ENCODE results near the gene CABP5.

DNA sequence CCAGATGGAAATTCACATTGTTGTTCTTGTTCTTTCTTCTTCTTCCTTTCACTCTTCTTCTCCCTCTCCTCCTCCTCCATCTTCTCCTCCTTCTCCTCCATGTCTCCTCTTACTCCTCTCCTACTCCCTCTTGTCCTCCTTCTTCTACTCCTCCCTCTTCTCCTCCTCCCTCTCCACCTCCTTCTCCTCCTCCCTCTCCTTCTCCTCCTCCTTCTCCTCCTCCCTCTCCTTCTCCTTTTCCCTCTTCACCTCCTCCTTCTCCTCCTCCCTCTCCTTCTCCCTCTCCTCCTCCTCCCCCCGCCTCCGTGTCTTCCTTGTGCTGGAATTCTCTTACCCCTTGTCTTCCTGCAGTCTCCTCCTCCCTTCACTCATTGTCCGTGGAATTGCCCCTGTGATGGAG is 18.4 kb downstream of the CABP5 start:
- TF ChIP-seq, protein P1, sequence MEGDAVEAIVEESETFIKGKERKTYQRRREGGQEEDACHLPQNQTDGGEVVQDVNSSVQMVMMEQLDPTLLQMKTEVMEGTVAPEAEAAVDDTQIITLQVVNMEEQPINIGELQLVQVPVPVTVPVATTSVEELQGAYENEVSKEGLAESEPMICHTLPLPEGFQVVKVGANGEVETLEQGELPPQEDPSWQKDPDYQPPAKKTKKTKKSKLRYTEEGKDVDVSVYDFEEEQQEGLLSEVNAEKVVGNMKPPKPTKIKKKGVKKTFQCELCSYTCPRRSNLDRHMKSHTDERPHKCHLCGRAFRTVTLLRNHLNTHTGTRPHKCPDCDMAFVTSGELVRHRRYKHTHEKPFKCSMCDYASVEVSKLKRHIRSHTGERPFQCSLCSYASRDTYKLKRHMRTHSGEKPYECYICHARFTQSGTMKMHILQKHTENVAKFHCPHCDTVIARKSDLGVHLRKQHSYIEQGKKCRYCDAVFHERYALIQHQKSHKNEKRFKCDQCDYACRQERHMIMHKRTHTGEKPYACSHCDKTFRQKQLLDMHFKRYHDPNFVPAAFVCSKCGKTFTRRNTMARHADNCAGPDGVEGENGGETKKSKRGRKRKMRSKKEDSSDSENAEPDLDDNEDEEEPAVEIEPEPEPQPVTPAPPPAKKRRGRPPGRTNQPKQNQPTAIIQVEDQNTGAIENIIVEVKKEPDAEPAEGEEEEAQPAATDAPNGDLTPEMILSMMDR (conservative IDR thresholded peaks at IDR 0.05; ENCODE audit: low read depth, low read length), result no peak
- TF ChIP-seq EZH2phosphoT487 (IDR thresholded peaks at IDR 0.05; ENCODE audit: borderline replicate concordance, low read length), result no peak
